ENCODE measurements around the gene TNXB.
"Not testable (repeated sequence)": the region's sequence is repeated elsewhere in the genome, so short reads cannot be mapped to it uniquely, and the experiment has no call there.

The TNXB gene

GRCh38 chr6:32107406-32107805 is 1.7 kb downstream of the TNXB start:
- no peak for TF ChIP-seq CTCF (IDR thresholded peaks at IDR 0.05)
- Histone ChIP-seq H3K27me3 (no peaks in the 10 kb centered on the region), H3K4me1 (peaks cover 0 to 64% (median 46%) of the 10 kb centered on the region in 4 donors), H3K27ac (peak overlapping the region; percentile 75 to 81), H3K36me3 (no peaks in the 10 kb centered on the region), H3K4me3 (peak overlapping the region; percentile 40 to 47), H3K9me3 (no peaks in the 10 kb centered on the region)
- intact Hi-C loops (cut with DNase I; ENCODE audit: low total_unique reads) = no loop called here
- DNase-seq = peak in 1 of 2 donors; percentile 82

GRCh38 chr6:32105433-32105832 is 3.7 kb downstream of the TNXB start:
- no peak for DNase-seq
- intact Hi-C loops (cut with DNase I; ENCODE audit: low total_unique reads) = no loop called here
- Histone ChIP-seq H3K9me3 (no peaks in the 10 kb centered on the region), H3K4me3 (no peak overlapping the region), H3K27me3 (no peaks in the 10 kb centered on the region), H3K4me1 (peaks cover 0 to 46% (median 41%) of the 10 kb centered on the region in 4 donors), H3K36me3 (no peaks in the 10 kb centered on the region), H3K27ac (peak overlapping the region in 1 of 2 donors; percentile 81)
- no peak for TF ChIP-seq CTCF (IDR thresholded peaks at IDR 0.05)

- Histone ChIP-seq H3K9me3 (no peaks in the 10 kb centered on the region), H3K27me3 (no peaks in the 10 kb centered on the region), H3K36me3 (peaks cover 0 to 9% (median 4%) of the 10 kb centered on the region in 3 donors), H3K4me1 (peaks cover 0 to 14% (median 11%) of the 10 kb centered on the region in 4 donors), H3K27ac (no peak overlapping the region), H3K4me3 (no peak overlapping the region)
- intact Hi-C loops (cut with DNase I; ENCODE audit: low total_unique reads) = no loop called here
- no peak for TF ChIP-seq CTCF (IDR thresholded peaks at IDR 0.05)
- DNase-seq = no peak
Measured at GRCh38 chr6:32102255-32102654, 6.9 kb downstream of the TNXB start.

GRCh38 chr6:32100251-32100650 is 8.9 kb downstream of the TNXB start:
- Histone ChIP-seq H3K4me1 (peaks cover 0 to 17% (median 8%) of the 10 kb centered on the region in 4 donors), H3K36me3 (peaks cover 0 to 21% (median 12%) of the 10 kb centered on the region in 3 donors)
- H3K4me3 ChIP-seq; intact Hi-C loops (cut with DNase I; ENCODE audit: low total_unique reads); H3K27ac ChIP-seq; DNase-seq; H3K27me3 ChIP-seq; H3K9me3 ChIP-seq: not testable (repeated sequence)

- intact Hi-C loops (cut with DNase I; ENCODE audit: low total_unique reads) = no loop called here
- H3K4me3 ChIP-seq = no peak overlapping the region
- no peak overlapping the region for H3K27ac ChIP-seq
- H3K36me3 ChIP-seq = peaks cover 0 to 21% (median 12%) of the 10 kb centered on the region in 3 donors
- H3K4me1 ChIP-seq = peaks cover 0 to 46% (median 26%) of the 10 kb centered on the region in 4 donors
- no peak for TF ChIP-seq CTCF (IDR thresholded peaks at IDR 0.05)
- no peak for DNase-seq
- no peaks in the 10 kb centered on the region for H3K27me3 ChIP-seq
- H3K9me3 ChIP-seq = no peaks in the 10 kb centered on the region
Measured at GRCh38 chr6:32097364-32097763, 11.8 kb downstream of the TNXB start.

GRCh38 chr6:32096394-32097258 is 12.5 kb downstream of the TNXB start:
- H3K4me1 ChIP-seq = peaks cover 0 to 54% (median 33%) of the 10 kb centered on the region in 4 donors
- peaks cover 0 to 21% (median 12%) of the 10 kb centered on the region in 3 donors for H3K36me3 ChIP-seq
- H3K9me3 ChIP-seq = no peaks in the 10 kb centered on the region
- peak overlapping the region; percentile 31 to 34 for H3K4me3 ChIP-seq
- no peak for DNase-seq
- peak overlapping the region in 1 of 2 donors; percentile 3 for H3K27ac ChIP-seq
- H3K27me3 ChIP-seq = no peaks in the 10 kb centered on the region
- intact Hi-C loops (cut with DNase I; ENCODE audit: low total_unique reads) = no loop called here
- TF ChIP-seq CTCF (IDR thresholded peaks at IDR 0.05) = no peak

All from tibial artery (tissue), 4 donors.